ENCODE data around the gene GABBR2. TPM values are rescaled to one million over a fixed set of nuclear protein-coding genes. Genes with fewer than 3 reads are reported as not detected.

GABBR2 gene
- total RNA-seq, 2 experiments from 2014 or later, result not detected

GRCh38 chr9:98276907-98277469 is 431.7 kb downstream of the GABBR2 start:
- no peaks in the 10 kb centered on the region for H3K36me3 ChIP-seq (ENCODE audit: insufficient read depth, low read length)
- H3K4me1 ChIP-seq (ENCODE audit: insufficient read depth, low read length), result no peaks in the 10 kb centered on the region
- ATAC-seq (ENCODE audit: poor library complexity) (no peak), DNase-seq (no peak)
- H3K36me3 Mint-ChIP-seq (ENCODE audit: low read depth), result no peaks in the 10 kb centered on the region
- H3K27me3 ChIP-seq (ENCODE audit: control insufficient read depth in 1 of 2, insufficient read depth in 2 of 2, low read length in 2 of 2), result peaks cover 0 to 3% of the 10 kb centered on the region in 2 experiments
- H3K9me3 Mint-ChIP-seq, result no peaks in the 10 kb centered on the region
- ChIA-PET CTCF (no interaction called here), POLR2A (no interaction called here)
- no peak overlapping the region for H3K4me3 ChIP-seq (ENCODE audit: low read length)
- H3K27ac ChIP-seq (ENCODE audit: low read depth in 1 of 2, low read length in 2 of 2), result no peak overlapping the region
- intact Hi-C loops (cut with DNase I, micrococcal nuclease), result no loop called here
- peaks cover 25% of the 10 kb centered on the region for H3K27me3 Mint-ChIP-seq
- H3K27ac Mint-ChIP-seq, result no peak overlapping the region
- no peaks in the 10 kb centered on the region for H3K9me3 ChIP-seq (ENCODE audit: control insufficient read depth in 1 of 2, insufficient read depth in 1 of 2, low read length in 2 of 2)
- H3K4me3 Mint-ChIP-seq, result no peak overlapping the region
- H3K4me1 Mint-ChIP-seq (ENCODE audit: low read depth), result no peaks in the 10 kb centered on the region
- no peak for TF ChIP-seq CTCF (IDR thresholded peaks at IDR 0.05)

GRCh38 chr9:98275159-98275558 is 433.6 kb downstream of the GABBR2 start:
- Mint-ChIP-seq H3K27ac (no peak overlapping the region), H3K36me3 (ENCODE audit: low read depth) (no peaks in the 10 kb centered on the region), H3K4me1 (ENCODE audit: low read depth) (no peaks in the 10 kb centered on the region), H3K4me3 (no peak overlapping the region), H3K9me3 (no peaks in the 10 kb centered on the region), H3K27me3 (peaks cover 18% of the 10 kb centered on the region)
- TF ChIP-seq CTCF (IDR thresholded peaks at IDR 0.05), result no peak
- DNase-seq (no peak), ATAC-seq (ENCODE audit: poor library complexity) (no peak)
- Histone ChIP-seq H3K4me3 (ENCODE audit: low read length) (no peak overlapping the region), H3K9me3 (ENCODE audit: control insufficient read depth in 1 of 2, insufficient read depth in 1 of 2, low read length in 2 of 2) (no peaks in the 10 kb centered on the region), H3K27ac (ENCODE audit: low read depth in 1 of 2, low read length in 2 of 2) (no peak overlapping the region), H3K27me3 (ENCODE audit: control insufficient read depth in 1 of 2, insufficient read depth in 2 of 2, low read length in 2 of 2) (peaks cover 0 to 3% of the 10 kb centered on the region in 2 experiments), H3K4me1 (ENCODE audit: insufficient read depth, low read length) (no peaks in the 10 kb centered on the region), H3K36me3 (ENCODE audit: insufficient read depth, low read length) (no peaks in the 10 kb centered on the region)
- CTCF ChIA-PET, result no interaction called here
- intact Hi-C loops (cut with DNase I, micrococcal nuclease), result no loop called here
- POLR2A ChIA-PET, result no interaction called here

GRCh38 chr9:98272083-98272482 is 436.7 kb downstream of the GABBR2 start:
- H3K9me3 ChIP-seq (ENCODE audit: control insufficient read depth in 1 of 2, insufficient read depth in 1 of 2, low read length in 2 of 2), result no peaks in the 10 kb centered on the region
- no peaks in the 10 kb centered on the region for H3K4me1 Mint-ChIP-seq (ENCODE audit: low read depth)
- no peaks in the 10 kb centered on the region for H3K36me3 Mint-ChIP-seq (ENCODE audit: low read depth)
- ChIA-PET POLR2A (no interaction called here), CTCF (no interaction called here)
- H3K4me3 Mint-ChIP-seq, result no peak overlapping the region
- intact Hi-C loops (cut with DNase I, micrococcal nuclease), result no loop called here
- no peak overlapping the region for H3K27ac ChIP-seq (ENCODE audit: low read depth in 1 of 2, low read length in 2 of 2)
- H3K36me3 ChIP-seq (ENCODE audit: insufficient read depth, low read length), result no peaks in the 10 kb centered on the region
- H3K27me3 ChIP-seq (ENCODE audit: control insufficient read depth in 1 of 2, insufficient read depth in 2 of 2, low read length in 2 of 2), result peaks cover 0 to 3% of the 10 kb centered on the region in 2 experiments
- no peaks in the 10 kb centered on the region for H3K4me1 ChIP-seq (ENCODE audit: insufficient read depth, low read length)
- no peak for TF ChIP-seq CTCF (IDR thresholded peaks at IDR 0.05)
- no peaks in the 10 kb centered on the region for H3K9me3 Mint-ChIP-seq
- H3K27ac Mint-ChIP-seq, result no peak overlapping the region
- DNase-seq (no peak), ATAC-seq (ENCODE audit: poor library complexity) (no peak)
- H3K4me3 ChIP-seq (ENCODE audit: low read length), result no peak overlapping the region
- peaks cover 41% of the 10 kb centered on the region for H3K27me3 Mint-ChIP-seq

Data from CD4-positive, alpha-beta T cell (primary cell).